Spinal cord (tissue), 10 donors: ENCODE data around the gene CALCOCO1. TPM values are rescaled to one million over a fixed set of nuclear protein-coding genes. Genes with fewer than 3 reads are reported as not detected.
"Not testable (repeated sequence)": the region's sequence is repeated elsewhere in the genome, so short reads cannot be mapped to it uniquely, and the experiment has no call there.

Source experiments
- DNase-seq, 6 donors: peaks; one replicate each; pipeline versions ENCODE4 v3.0.0 to v3.0.0-alpha.2; 2013 to 2015; ENCODE audit warnings: low spot score in 6 of 6, low read depth in 4 of 6
- H3K27ac ChIP-seq: one replicate; pipeline ENCODE4 v1.5.1; 2013; ENCODE audit warnings: low read depth, low read length, control low read depth
- H3K27me3 ChIP-seq: one replicate; pipeline ENCODE4 v1.6.1; 2013; ENCODE audit warnings: low read length; ENCODE audit not compliant: control insufficient read depth, insufficient read depth
- H3K36me3 ChIP-seq: one replicate; pipeline ENCODE4 v1.6.1; 2013; ENCODE audit warnings: low read length; ENCODE audit not compliant: control insufficient read depth, insufficient read depth
- H3K4me1 ChIP-seq: one replicate; pipeline ENCODE4 v1.6.1; 2013; ENCODE audit warnings: low read length; ENCODE audit not compliant: control insufficient read depth, insufficient read depth
- H3K4me3 ChIP-seq: one replicate; pipeline ENCODE4 v1.5.1; 2013; ENCODE audit warnings: low read depth, low read length, control low read depth
- H3K9me3 ChIP-seq: one replicate; pipeline ENCODE4 v1.6.1; 2013; ENCODE audit warnings: low read length; ENCODE audit not compliant: control insufficient read depth, insufficient read depth
- WGBS: methylation state at CpG from one replicate; pipeline ENCODE4 v1.1.5; 2013; ENCODE audit warnings: missing lambda C conversion rate; ENCODE audit not compliant: insufficient coverage; 5-methylcytosine and 5-hydroxymethylcytosine counted together
- polyA plus RNA-seq, 2 donors: library from polyadenylated mRNA; unstranded; fragments of 120-200 nt; gene quantifications; one replicate each; pipeline ENCODE4 v1.2.1, GENCODE V29; 2013; ENCODE audit not compliant: insufficient read length in 2 of 2
- total RNA-seq, 2 donors: library from RNA; depleted of rRNA in 1 of 2; stranded (reverse); fragments of 120-200 nt in 1 of 2; fragments of >200 nt in 1 of 2; gene quantifications; one replicate each; pipeline versions ENCODE4 v1.2.3 to v1.2.4, GENCODE V29; 2013 to 2014
- donor health status: healthy.

The CALCOCO1 gene
- total and polyA plus RNA-seq, 4 donors: 55.5 to 205 (median 103) TPM

- not testable (repeated sequence) for H3K4me1 ChIP-seq, H3K9me3 ChIP-seq, DNase-seq, H3K27ac ChIP-seq, H3K36me3 ChIP-seq, H3K4me3 ChIP-seq
- peaks cover 26% of the 10 kb centered on the region for H3K27me3 ChIP-seq
- 86% methylated on average over 2 of the region's 3 CpGs for WGBS
Measured at GRCh38 chr12:53762793-53763192, 35.5 kb upstream of the CALCOCO1 start.

- Histone ChIP-seq H3K27me3 (peaks cover 32% of the 10 kb centered on the region), H3K9me3 (no peaks in the 10 kb centered on the region), H3K36me3 (no peaks in the 10 kb centered on the region), H3K27ac (no peak overlapping the region), H3K4me3 (no peak overlapping the region), H3K4me1 (peaks cover 18% of the 10 kb centered on the region)
- no peak for DNase-seq
Measured at GRCh38 chr12:53761306-53761705, 34.1 kb upstream of the CALCOCO1 start.

- Histone ChIP-seq H3K36me3 (no peaks in the 10 kb centered on the region), H3K4me1 (peaks cover 27% of the 10 kb centered on the region), H3K27ac (no peak overlapping the region), H3K27me3 (peaks cover 44% of the 10 kb centered on the region), H3K4me3 (no peak overlapping the region), H3K9me3 (no peaks in the 10 kb centered on the region)
- peak in 1 of 6 donors; percentile 44 for DNase-seq
- 50% methylated on average over 2 of the region's 2 CpGs for WGBS
Measured at GRCh38 chr12:53759261-53759660, 32.0 kb upstream of the CALCOCO1 start.

GRCh38 chr12:53758730-53759103, 31.5 kb upstream of the CALCOCO1 start:
- no peaks in the 10 kb centered on the region for H3K9me3 ChIP-seq
- H3K4me1 ChIP-seq: peaks cover 27% of the 10 kb centered on the region
- H3K27me3 ChIP-seq: peaks cover 46% of the 10 kb centered on the region
- 40% methylated on average over 8 of the region's 8 CpGs for WGBS
- H3K36me3 ChIP-seq: no peaks in the 10 kb centered on the region
- peak in 2 of 6 donors; percentile 79 to 86 for DNase-seq
- no peak overlapping the region for H3K27ac ChIP-seq
- no peak overlapping the region for H3K4me3 ChIP-seq

GRCh38 chr12:53758081-53758729, 31.0 kb upstream of the CALCOCO1 start:
- Histone ChIP-seq H3K4me1 (peaks cover 31% of the 10 kb centered on the region), H3K36me3 (no peaks in the 10 kb centered on the region), H3K27ac (no peak overlapping the region), H3K4me3 (no peak overlapping the region), H3K9me3 (no peaks in the 10 kb centered on the region), H3K27me3 (peaks cover 47% of the 10 kb centered on the region)
- DNase-seq: peak in 1 of 6 donors; percentile 90
- 77% methylated on average over 3 of the region's 7 CpGs for WGBS

GRCh38 chr12:53757101-53757770, 30.0 kb upstream of the CALCOCO1 start:
- WGBS: under 1% methylated on average over 14 of the region's 17 CpGs

GRCh38 chr12:53756300-53757100, 29.2 kb upstream of the CALCOCO1 start:
- DNase-seq: no peak

More at GRCh38 chr12:53757101-53757770, 30.0 kb upstream of the CALCOCO1 start:
- no peak overlapping the region for H3K4me3 ChIP-seq
- H3K9me3 ChIP-seq: no peaks in the 10 kb centered on the region
- H3K27ac ChIP-seq: no peak overlapping the region
- DNase-seq: peak in 2 of 6 donors; percentile 89 to 95
- H3K27me3 ChIP-seq: peaks cover 54% of the 10 kb centered on the region
- no peaks in the 10 kb centered on the region for H3K36me3 ChIP-seq
- H3K4me1 ChIP-seq: peaks cover 37% of the 10 kb centered on the region

DNA sequence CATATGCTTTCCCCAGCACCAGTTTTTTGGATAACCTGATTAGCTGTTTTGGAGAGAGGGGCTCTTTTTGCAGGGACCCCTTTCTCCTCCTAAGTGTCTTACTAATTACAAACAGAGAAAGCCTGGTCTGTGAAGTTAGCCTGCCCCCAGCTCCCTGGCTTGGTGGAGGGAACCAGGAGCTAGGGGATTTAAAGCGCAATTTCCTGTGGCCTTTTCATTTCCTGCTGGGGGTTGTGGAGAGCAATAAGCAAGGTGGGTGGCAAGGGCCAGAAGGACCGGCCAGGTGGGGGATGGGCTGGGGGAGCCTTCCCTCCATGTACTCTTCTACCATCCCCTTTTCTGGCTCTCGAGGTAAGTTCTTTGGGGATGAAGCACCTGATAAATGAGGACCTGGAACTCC, 28.6 kb upstream of the CALCOCO1 start:
- Histone ChIP-seq H3K4me3 (no peak overlapping the region), H3K4me1 (peaks cover 50% of the 10 kb centered on the region), H3K27ac (no peak overlapping the region), H3K36me3 (no peaks in the 10 kb centered on the region), H3K9me3 (no peaks in the 10 kb centered on the region), H3K27me3 (peaks cover 63% of the 10 kb centered on the region)
- DNase-seq: no peak
- WGBS: 57% methylated on average over 1 of the region's 3 CpGs

More at GRCh38 chr12:53756300-53757100, 29.2 kb upstream of the CALCOCO1 start:
- H3K9me3 ChIP-seq: no peaks in the 10 kb centered on the region
- peaks cover 44% of the 10 kb centered on the region for H3K4me1 ChIP-seq
- H3K27ac ChIP-seq: no peak overlapping the region
- H3K4me3 ChIP-seq: no peak overlapping the region
- WGBS: 81% methylated on average over 4 of the region's 5 CpGs
- peaks cover 60% of the 10 kb centered on the region for H3K27me3 ChIP-seq
- H3K36me3 ChIP-seq: no peaks in the 10 kb centered on the region

- DNase-seq: no peak
- peaks cover 55% of the 10 kb centered on the region for H3K4me1 ChIP-seq
- WGBS: 63% methylated on average over 4 of the region's 4 CpGs
- no peaks in the 10 kb centered on the region for H3K36me3 ChIP-seq
- no peak overlapping the region for H3K27ac ChIP-seq
- H3K9me3 ChIP-seq: no peaks in the 10 kb centered on the region
- H3K4me3 ChIP-seq: no peak overlapping the region
- H3K27me3 ChIP-seq: peaks cover 67% of the 10 kb centered on the region
Measured at GRCh38 chr12:53755451-53755891, 28.2 kb upstream of the CALCOCO1 start.
